HG03521 (cell line): Measurements from ENCODE around the gene SCAF4.
"Not testable (repeated sequence)": the region's sequence is repeated elsewhere in the genome, so short reads cannot be mapped to it uniquely, and the experiment has no call there.

Source experiments
- ATAC-seq: cut with Tn5 transposase; IDR thresholded peaks from one replicate; pipeline ENCODE4 v1.9.1; 2021; ENCODE audit warnings: mild to moderate bottlenecking, moderate library complexity; ENCODE audit not compliant: unreplicated experiment

The SCAF4 gene

GRCh38 chr21:31651491-31651890 lies 80.4 kb downstream of the SCAF4 start:
- ATAC-seq, result not testable (repeated sequence)

GRCh38 chr21:31650930-31651329 lies 81.0 kb downstream of the SCAF4 start:
- no peak for ATAC-seq

DNA sequence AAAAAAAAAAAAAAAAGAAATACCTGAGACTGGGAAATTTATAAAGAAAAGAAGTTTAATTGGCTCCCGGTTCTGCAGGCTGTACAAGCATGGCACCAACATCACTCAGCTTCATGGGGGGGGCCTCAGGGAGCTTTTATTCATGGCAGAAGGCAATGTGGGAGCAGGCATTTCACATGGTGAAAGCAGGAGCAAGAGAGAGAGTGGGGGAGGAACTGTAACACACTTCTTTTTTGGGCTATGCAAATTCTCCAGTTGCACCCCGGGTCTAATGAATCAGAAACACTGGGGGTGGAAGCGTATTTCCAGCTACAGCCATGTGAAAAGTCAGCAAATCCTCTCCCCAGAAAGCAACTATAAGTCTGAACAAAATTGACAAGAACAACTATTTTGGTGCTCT lies 84.3 kb downstream of the SCAF4 start:
- ATAC-seq, result no peak

DNA sequence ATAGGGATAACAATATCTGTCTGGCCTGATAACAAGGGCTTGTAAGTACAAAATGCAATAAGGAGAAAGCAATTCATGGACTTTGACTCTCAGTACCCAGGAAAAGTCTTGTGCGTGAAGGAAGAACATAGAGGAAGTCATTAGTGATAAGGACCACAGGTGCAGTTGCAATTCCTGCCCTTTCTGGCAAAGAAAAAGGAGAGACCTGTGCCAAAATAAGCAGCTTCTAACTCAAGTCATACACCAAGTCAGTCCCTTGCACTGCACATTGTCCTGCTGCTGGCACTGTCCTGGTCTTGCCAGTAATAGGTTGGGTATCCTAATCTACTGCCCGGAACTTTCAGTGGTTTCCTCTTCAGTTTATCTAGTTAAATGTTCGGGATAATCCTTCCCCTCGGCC lies 87.3 kb downstream of the SCAF4 start:
- ATAC-seq, result no peak

DNA sequence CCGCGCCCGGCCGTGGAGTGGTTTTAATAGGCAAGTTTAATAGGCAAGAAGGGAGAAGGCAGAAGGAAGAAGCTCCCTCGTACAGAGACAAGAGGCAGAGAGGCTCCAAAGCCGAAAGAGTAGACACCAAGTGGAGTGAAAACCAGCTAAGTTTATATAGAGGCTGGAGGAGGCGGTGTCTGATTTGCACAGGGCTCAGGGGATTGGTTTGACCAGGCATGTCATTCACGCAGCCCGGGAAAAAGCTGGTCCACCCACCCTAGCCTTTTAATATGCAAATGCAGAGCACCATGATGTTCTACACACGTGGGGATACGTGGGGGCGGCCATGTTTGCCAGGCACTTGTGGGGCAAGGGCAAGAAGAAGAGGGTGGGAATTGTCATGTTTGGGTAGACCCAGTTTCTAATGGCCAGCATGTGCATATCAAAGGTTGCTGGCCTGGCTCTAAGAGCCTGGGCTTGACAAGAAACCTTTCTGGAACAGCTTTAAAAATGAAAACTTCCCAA lies 90.4 kb downstream of the SCAF4 start:
- ATAC-seq, result no peak

- ATAC-seq, result no peak
Measured at GRCh38 chr21:31636874-31637273, 95.0 kb downstream of the SCAF4 start.

- no peak for ATAC-seq
Measured at GRCh38 chr21:31634993-31635392, 96.9 kb downstream of the SCAF4 start.

GRCh38 chr21:31631881-31632280 lies 100.0 kb downstream of the SCAF4 start:
- ATAC-seq, result not testable (repeated sequence)

DNA sequence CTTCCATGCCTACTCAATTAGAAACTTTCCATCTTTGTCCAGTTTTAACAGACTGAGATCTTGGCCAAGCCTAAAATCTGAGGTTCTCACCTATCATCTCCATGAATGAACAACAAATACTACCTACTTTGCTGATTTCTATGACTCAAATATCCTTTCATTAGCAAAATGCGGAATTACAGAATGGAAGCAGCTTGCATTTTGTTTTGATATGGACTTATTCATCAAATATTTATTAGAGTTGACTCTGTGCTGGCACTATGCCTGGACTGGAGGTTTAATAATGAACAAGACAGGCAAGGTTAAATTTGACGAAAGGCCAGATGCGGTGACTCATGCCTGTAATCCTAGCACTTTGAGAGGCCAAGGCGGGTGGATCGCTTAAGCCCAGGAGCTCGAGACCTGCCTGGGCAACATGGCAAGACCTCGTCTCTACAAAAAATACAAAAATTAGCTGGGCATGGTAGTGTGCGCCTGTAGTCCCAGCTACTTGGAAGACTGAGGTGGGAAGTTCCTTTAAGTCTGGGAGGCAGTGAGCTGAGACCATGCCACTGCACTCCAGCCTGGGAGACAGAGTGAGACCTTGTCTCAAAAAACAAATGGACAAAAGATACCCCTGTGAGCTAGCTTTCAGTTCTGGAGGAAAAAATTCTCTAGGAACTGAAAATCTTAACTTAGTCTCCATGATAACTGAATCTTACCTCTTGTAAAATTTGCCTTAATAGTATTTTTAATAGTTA lies 101.8 kb downstream of the SCAF4 start:
- ATAC-seq, result no peak

GRCh38 chr21:31624961-31625491 lies 106.9 kb downstream of the SCAF4 start:
- ATAC-seq, result no peak

DNA sequence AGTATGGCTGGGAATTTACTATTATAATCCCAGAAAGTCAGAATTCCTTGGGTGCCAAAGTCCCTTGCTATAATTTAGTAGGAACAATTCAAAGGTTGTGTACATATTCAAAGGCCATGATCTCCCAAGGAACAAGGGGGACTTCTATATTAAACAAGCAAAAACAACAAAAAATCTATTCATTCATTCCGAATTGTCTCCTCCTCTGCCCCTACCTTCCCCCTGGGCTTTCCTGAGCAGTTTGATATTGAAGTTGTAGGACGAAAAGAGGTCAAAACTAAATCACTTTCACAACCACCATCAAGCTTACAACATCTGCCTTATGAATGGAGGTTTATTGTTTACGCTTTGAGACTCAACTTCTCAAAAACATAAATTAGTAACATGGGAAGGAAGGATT lies 107.7 kb downstream of the SCAF4 start:
- no peak for ATAC-seq

- no peak for ATAC-seq
Measured at GRCh38 chr21:31623664-31624063, 108.3 kb downstream of the SCAF4 start.

DNA sequence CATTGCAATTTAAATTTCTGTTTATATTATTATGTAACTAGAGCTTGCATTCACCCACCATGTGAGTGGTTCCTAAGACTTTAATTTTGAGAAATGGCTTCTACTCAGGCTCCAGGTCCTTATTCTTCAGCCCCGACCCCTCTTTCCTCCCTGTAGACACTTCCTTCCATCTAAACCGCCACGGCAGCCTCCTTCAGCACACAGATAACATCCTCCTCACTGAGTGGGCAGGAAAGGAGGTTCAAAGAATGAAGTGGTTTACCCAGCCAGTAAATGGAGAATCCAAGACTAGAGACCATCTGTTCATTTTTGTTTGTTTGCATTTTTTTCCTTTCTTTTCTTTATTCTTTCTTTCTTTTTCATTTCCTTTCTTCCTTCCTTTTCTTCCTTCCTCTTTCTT lies 109.5 kb downstream of the SCAF4 start:
- no peak for ATAC-seq
